ENCODE data around the gene TTC3.
A peak's percentile ranks its signal among the peaks of the same experiment; 100 is the strongest.
"Not testable (repeated sequence)": the region's sequence is repeated elsewhere in the genome, so short reads cannot be mapped to it uniquely, and the experiment has no call there.

The TTC3 gene

DNA sequence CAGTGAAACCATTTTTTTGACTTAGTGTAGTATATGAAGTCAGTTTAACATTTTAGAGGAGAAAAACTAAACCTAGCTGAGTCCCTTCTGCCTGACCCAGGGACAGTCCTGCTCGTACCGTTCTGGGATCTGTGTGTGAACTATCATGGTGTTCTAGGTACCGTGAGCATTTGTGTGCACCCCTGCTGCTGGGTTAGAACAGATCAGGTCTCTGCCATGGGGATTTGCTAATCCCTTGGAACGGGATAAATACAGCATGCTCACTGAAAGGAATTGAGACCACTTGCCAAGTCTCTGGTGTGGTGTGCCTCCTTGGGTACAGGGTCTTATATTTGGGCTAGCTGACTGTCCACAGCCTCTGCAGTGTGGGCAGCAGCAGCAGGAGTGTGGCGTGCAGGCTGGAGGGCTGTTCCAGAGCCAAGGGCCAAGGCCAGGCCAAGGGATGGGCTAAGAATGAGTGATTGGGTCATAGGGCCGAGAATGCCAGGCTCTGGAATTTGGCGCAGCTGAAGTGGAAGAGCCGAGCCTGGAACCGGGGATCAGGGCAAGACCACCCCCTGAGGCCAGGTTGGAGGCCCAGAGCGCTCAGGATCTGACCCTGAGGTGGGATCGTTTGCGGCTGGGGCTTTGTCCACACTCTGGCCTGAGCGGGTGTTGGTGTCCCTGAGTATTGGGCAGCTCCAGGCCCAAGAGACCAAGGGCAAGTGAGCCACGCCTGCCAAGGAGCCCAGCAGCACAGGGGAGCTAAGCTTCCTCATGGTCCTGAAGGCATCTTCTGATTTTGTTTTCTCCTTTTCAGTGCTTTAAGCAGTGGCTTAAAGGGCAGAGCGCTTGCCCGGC, 127.8 kb downstream of the TTC3 start:
- no peak for DNase-seq

DNA sequence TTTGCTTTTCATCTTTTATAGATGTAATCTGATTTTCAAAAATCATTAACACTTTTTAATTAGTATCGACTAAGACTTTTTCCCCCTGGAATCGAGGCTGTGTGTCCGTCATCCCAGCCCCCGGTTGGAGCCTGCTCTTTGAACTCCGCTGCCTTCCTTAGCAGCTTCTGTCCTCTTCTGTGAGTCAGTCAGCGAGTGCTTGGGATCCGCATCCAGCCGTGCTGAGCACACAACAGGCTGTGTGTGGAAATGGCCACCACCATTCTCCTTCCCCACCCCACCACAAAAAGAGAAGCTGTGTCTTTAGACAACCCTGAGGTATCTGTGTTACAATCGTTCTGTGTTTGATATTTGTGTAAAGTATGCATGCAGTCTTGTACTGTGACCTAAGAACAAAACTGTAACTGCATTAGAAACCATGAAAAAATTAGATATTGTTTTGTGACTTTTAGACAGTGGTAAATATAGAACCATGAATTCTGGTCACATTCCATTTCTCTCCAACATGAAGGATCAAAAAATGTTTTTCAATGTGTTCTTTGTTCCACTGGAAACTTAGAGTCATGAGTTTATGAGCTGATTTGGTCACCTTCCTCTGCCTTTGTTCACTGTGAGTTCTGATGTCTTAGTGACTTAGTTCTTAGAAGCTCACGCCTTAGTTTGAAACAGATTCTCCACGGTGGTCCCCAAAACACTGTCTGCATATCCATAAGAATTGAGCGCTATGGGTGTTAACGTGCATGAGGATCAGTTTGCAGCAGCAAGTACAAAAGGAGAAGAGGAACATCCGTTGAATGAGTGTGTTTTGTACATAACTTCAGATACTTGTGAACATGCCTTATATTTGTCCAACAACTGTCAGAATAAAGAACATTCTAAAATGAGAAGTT, 129.4 kb downstream of the TTC3 start:
- no peak for DNase-seq

DNA sequence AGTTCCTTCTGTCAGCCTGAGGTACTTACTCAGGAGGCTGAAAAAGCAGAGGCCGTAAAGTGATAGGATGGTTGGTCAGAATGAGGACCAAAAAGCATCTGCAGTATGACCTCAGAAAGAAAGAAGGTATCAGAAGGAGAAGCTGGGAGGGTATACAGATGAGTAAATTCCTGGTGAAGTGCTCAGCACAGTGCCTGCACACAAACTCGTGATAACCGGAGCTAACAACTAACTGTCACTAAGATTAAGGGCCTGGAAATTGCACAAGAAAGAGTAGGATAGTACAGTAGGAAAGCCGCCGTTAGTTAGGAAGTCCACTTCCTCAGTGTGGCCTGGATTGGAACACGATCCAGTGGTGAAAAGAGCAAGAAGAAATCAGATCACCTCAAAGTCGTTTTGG, 131.5 kb downstream of the TTC3 start:
- no peak for DNase-seq

DNA sequence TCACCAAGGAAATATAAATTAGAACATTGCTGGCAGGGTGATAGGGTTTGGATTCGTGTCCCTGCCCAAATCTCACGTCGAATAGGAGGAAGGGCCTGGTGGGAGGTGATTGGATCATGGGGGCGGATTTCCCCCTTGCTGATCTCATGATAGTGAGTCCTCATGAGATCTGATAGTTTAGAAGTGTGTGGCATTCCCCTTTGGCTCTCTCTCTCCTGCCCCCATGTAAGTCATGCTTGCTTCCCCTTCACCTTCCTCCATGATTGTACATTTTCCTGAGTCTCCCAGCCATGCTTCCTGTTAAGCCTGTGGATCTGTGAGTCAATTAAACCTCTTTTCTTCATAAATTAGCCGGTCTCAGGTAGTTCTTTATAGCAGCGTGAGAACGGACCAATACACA, 133.4 kb downstream of the TTC3 start:
- no peak for DNase-seq

DNA sequence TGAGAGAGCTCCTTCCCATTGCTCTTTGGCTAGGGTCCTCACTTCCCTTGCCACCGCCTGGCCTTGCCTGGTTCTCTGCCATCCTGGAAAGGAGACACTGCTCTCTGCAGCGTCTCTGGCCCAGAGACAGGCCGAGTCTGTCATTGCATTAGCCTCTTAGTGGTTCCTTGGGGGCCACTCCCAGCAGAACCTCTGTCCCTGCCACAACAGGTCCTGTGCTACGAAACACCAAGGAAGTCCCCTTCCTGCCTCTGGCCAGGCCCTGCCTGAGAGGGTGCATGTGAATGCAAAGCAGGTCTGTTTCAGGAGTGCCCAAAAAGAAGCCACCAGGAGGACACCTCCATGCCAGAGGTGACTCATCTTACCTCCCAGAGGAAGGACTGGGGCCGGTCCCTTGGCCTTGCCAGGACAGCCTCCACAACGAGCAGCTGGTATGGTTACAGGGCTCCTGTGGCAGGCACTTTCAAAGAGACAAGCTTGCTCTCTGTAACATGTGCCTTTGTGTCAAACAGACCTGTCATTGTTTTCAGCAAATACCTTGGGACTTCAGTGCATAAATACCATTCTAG, 134.5 kb downstream of the TTC3 start:
- no peak for DNase-seq

DNA sequence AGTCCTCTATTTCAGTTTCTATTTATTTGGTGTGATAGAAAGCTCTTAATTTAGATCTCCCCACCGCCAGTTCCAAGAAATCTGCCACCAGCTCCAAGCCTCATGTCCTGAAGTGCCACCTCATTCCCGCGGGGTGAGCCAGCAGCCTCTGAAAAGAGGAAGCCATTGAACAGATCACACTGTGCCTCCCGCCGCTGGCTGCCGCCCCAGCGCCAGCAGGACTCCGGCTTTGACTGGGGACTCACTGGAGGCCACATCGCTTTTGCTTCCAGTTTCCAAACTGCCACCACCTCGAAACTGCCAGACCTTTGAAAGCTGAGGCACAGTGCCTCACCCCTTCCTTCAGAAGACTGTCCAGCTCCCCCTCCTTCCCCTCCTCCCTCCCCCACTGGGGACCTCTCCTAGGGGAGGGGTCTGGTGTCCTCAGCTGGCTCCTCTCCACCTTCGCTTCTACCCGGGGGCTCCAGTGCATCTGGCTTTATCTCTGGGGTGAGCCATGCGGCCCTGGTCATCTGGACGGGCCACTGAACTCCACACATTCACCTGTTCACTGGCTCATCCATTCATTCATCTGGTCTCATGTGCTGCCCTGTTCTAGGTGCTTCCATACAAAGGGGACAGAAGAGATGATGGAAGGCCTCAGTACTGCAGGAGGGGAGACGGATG, 135.1 kb downstream of the TTC3 start:
- no peak for DNase-seq

DNA sequence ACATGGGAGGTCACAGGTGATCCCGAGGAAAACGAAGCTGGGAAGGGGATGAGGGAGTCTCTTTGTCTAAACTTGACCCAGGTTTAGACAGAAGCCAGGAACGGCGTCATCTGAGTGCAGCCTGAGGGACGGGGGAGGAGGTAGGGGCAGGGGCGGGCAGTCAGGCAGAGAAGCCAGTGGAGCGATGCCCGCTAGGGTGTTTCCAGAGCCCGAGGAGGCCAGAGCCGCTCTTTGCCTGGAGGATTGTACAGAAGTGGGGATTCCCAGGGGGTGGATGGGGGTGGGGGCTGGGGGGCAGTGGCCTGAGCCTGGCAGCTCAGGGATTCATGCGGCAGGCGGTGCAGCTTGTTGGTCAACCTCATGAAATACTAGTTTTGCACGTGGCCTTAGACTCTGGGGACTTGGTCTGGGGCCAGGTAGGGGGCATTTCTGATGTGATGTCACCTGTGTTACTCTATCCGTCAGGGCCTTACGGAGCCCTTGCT, 135.7 kb downstream of the TTC3 start:
- no peak for DNase-seq

DNA sequence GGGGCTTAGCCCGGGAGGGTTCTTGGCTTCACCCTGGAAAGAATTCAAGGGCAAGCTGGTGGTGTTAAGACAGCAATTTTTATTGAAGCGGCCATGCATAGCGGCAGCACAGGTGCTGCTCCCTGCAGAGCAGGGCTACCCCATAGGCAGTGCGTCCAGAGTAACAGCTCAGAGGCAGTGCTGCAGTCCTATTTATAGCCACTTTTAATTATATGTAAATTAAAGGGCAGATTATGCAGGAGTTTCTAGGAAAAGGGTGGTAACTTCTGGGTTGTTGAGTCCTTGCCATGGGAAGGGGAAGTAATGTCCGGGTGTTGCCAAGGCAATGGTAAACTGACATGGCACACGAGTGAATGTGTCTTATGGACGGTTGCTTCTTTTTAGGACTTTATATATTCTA, 137.1 kb downstream of the TTC3 start:
- no peak for DNase-seq

DNA sequence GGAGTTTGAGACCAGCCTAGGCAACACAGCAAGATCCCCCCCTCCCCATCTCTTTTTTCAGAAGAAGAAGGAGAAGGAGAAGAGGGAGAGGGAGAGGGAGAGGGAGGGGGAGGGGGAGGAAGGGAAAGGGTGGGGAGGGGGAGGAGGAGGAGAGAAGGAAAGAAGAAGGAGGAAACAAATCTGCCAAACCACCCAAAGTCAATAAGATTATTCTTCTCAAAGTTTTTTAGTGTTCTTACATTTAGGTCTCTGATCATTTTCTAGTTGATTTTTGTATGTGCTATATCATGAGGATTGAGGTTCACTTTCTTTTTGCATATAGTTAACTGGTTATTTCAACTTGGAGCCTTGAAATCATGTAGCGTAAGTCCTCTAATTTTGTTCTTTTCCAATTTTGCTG, 137.7 kb downstream of the TTC3 start:
- DNase-seq = no peak

DNA sequence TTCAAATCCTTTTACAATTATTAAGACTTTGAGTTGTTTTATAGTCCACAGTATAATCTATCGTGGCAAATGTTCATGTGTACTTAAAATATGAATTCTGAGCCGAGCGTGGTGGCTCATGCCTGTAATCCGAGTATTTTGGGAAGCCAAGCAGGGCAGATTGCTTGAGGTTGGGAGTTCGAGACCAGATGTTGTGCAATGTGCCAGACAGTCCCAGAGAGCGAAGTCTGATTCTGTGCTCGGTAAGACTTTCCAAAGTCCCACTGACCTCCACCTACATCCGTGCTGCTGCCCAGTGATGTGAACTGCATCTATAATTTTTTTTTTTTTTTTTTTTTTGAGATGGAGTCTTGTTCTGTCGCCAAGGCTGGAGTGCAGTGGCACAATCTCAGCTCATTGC, 141.9 kb downstream of the TTC3 start:
- DNase-seq = no peak

DNA sequence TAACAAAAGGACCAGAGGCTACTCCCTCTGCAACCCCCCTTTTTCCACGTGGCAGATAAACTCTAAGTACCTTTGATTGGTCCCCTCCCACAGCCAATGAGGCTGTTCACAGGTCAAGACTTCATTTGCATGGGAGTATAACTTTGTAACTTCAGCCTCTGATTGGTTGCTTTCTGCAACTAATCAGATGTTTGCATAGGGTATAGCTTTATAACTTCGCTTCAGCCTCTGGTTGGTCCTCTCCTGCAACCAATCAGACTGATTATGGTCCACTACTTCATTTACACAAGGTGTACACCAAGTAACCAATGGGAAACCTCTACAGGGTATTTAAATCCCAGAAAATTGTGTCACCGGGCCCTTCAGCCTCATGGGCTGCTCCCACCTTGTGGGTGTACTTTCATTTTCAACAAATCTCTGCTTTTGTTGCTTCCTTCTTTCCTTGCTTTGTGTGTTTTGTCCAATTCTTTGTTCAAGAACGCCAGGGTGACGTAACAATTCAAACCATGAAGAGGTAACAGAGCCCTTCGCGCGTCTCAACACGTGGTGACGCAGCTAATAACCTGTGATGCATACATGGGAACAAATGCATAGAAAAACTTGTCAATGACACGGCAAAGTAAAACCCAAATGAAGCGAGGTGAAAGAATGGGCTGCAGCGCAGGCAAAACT, 146.8 kb downstream of the TTC3 start:
- DNase-seq = peak; percentile 34

DNA sequence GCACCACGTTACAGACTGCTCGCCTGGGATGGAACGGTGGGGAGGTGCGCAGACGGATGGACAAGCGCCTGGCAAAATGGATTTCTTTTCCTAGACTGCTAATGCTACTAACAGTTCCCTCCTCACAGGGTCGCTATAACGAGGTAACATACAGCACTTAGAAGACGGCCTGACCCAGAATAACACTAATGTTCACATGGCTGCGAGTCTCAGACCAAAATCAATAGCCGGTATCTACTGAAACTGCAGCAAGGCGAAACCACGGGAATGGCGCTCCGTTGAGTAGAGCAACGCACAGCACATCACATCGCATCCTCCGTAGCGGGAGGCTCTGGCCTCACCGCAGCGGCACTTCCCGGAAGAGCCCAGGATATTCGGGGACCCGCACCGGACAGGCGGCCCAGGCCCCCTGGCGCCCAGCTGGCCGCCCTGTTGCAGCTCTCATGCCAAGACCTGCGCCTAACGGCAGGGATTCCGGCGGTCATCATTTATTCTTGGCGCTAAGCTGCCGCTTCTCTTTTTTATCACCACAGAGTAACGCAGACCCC, 147.5 kb downstream of the TTC3 start:
- peak; percentile 29 for DNase-seq

DNA sequence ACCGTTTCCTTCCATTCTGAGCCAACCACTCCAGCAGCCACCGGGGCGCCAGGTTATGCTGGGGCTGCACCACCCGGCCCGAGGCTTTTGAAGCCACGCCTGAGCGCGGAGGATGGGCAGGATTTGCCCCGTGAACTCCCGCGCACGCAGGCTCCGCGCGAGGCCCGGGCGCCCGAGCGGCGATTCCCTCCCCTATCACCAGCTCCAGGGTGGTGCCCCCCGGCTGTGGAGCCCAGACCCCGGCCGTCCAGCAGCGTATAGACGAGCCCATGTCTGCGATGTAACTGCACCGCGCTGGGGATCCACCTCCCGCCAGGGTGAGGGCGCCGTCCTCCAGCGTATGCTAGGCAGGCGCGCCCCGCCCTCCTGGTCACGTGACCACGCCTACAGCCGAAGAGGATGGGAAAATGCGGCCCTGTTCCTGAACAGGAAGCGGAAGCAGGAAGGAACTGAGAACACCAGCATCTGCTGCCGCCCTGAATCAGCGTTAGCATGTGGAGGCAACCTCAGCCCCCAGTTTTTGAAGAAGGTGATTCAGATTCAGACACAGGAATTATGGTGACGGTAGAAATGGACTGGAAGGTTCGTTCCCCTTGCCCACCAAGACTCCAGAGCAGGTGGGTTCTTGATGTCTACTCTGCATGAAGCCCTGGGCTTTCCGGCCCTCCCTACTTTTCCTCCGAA, 148.1 kb downstream of the TTC3 start:
- DNase-seq = peak; percentile 97

DNA sequence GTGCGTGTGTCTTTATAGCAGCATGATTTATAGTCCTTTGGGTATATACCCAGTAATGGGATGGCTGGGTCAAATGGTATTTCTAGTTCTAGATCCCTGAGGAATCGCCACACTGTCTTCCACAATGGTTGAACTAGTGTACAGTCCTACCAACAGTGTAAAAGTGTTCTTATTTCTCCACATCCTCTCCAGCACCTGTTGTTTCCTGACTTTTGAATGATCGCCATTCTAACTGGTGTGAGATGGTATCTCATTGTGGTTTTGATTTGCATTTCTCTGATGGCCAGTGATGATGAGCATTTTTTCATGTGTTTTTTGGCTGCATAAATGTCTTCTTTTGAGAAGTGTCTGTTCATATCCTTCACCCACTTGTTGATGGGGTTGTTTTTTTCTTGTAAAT, 149.2 kb downstream of the TTC3 start:
- not testable (repeated sequence) for DNase-seq

DNA sequence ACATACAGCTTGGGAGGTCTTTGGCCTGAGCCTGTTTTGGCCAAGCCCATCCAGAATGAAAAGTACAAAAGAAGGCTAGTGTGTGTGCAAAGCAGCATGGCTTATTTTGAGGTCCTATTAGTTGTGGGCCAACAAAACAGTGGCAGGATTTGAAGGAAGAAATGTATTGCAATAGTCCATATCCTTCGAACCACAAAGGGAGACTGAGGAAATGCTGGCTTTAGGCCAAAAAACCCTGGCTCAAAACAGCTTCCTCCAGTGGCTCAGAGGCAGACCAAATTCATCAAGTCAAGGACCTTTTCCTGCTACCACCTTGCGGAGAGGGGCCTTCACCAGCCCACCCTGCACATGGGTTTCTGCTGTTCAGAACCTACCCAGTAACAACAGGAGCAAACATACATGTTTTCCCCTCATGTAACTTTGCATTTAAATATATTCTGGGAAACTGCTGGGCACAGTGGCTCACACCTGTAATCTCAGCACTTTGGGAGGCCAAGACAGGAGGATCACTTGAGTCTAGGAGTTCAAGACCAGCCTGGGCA, 150.8 kb downstream of the TTC3 start:
- no peak for DNase-seq

DNA sequence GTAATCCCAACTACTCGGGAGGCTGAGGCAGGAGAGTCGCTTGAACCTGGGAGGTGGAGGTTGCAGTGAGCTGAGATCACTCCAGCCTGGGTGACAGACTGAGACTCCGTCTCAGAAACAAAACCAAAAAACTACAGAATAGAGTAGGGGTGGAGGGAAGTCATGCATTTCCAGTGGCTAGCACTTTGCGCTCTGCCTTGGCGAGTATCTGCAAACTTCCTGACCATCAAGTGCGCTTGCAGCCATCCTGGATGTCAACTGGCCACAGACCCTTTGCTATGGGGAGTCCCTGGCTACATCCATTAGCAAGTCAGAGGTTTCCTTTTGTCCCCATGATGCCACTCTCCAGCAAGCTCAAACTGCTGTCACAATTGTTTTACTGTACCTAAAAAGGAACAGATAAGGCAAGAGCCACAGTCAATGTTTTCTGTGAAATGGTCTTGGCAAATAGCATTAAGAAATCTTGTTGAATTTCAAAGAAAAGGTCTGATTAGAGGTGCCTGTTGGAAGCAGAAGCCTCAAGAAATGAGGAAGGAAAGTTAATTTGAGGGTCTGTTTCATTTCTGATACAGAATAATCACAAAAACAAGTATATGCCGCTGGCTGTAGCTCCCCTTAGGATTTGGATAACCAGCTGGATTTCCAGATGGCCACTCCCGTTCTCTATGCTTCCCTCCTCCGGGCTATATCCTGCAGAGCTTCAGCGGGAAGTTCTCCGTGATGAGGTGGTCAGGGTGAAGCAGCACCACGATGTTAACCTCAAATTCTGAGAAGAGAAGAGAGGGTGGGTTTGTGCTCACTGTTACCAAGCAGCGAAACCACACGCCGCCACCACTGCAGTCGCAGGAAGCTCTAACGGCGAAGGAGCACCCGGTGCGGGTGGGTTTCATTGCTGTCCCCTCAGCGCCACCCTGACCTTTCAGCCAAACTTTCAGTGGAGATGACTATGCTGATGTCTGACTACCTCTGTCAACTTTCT, 152.1 kb downstream of the TTC3 start:
- DNase-seq = peak; percentile 27

DNA sequence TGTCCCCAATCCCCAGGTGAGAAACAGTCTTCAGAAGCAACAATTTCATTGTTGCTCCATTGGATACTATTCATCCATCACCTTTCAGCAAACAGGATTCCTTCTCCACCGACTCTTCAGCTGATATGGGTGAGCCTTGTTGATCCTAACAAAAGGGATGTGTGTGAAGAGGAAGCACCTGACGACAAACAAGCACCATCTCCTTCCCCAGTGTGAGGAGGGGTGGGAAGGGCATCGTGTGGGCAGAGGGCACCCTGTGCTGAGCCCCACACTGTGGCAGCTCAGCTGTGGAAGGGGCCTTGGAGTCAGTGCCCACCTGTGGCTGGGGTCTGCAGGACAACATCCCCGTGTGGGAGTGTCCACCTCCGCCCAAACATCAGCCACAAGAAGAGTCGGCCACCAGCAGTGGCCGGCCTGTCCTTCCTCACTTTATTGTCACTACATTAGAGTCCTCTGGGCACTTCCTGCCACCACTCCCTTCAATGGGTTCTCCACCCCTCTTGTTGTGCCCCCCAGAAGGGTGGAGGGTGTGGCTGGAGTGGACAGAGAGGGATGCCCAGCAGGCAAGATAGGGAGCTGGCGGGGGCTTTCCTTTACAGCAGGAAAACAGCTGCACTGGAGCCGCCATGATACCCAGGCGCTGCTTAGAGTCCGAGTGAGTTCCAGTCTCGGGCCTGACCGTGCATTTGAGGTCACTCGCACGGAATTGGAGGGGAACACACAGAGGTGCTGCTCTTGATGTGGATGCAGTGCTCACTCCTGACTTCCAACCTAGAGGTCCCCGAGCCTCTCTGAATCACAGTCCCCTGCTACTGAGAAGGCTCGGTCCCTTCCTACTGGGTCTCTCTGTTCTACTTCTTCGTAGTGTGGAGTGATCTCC, 153.2 kb downstream of the TTC3 start:
- no peak for DNase-seq

DNA sequence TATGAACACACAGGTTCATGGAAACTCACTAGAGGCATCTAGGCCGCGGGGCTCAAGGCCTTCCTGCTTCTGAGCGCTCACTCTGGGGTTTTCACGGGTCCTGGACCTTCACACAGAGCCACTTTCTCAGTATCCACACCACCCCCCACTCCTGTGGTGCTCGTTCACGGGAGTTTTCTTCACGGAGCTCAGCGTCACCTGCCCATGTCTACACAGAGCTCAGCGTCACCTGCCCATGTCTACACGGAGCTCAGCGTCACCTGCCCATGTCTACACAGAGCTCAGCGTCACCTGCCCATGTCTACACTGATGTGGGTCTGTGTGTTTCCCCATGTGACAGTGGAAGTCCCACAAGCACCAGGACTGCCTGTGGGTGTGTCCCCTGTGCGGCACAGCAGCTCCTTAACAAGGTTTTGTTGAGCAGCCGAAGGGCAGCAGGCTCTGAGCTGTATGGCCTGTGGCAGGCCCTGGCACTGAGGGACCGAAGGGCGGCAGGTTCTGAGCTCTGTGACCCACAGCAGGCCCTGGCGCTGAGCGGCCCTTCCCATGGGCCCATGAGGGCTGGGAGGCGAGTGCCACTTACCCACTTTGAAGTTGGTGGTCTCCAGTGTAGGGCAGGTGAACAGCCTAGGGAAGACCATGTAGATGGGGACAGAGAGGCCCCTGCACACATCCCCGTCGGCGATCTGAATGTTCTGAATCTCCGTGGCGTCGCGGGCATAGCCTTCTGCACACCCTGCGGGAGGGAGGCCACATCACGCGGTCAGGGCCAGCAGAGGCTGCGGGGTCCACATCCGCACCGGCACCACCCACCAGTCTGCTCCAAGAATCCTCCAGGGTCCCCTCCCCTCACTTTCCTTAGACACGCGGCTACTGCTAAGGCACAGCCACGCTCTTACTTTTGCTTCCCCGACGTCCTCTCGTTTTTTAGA, 154.3 kb downstream of the TTC3 start:
- no peak for DNase-seq
